AG10803 (cell line): ENCODE measurements around the gene HNRNPC.
A peak's percentile ranks its signal among the peaks of the same experiment; 100 is the strongest.

ENCODE experiments used
- DNase-seq: peaks from one replicate; pipeline ENCODE4 v3.0.0; 2010; ENCODE audit warnings: low read depth
- H3K4me3 ChIP-seq: 2 replicates; pipeline ENCODE4 v1.5.1; 2011; ENCODE audit warnings: mild to moderate bottlenecking, low read length, control low read depth
- CTCF ChIP-seq: conservative IDR thresholded peaks from 2 replicates; pipeline ENCODE4 v1.5.1; 2011; ENCODE audit warnings: mild to moderate bottlenecking, low read length, control low read depth, inconsistent platforms

Gene HNRNPC

GRCh38 chr14:21255385-21256101, 13.7 kb downstream of the HNRNPC start:
- peak; percentile 37 for DNase-seq
- no peak for TF ChIP-seq CTCF
- no peak overlapping the region for H3K4me3 ChIP-seq

GRCh38 chr14:21252149-21252548, 17.1 kb downstream of the HNRNPC start:
- no peak for DNase-seq
- no peak for TF ChIP-seq CTCF
- H3K4me3 ChIP-seq, result no peak overlapping the region

- no peak for DNase-seq
- no peak for TF ChIP-seq CTCF
- no peak overlapping the region for H3K4me3 ChIP-seq
These were observed 18.0 kb downstream of the HNRNPC start for GRCh38 chr14:21251215-21251614.

- no peak overlapping the region for H3K4me3 ChIP-seq
- no peak for TF ChIP-seq CTCF
- DNase-seq, result no peak
These were observed 20.4 kb downstream of the HNRNPC start for GRCh38 chr14:21248739-21249411.

GRCh38 chr14:21248338-21248737, 20.9 kb downstream of the HNRNPC start:
- DNase-seq, result no peak

GRCh38 chr14:21245813-21246212, 23.4 kb downstream of the HNRNPC start:
- H3K4me3 ChIP-seq, result no peak overlapping the region
- no peak for TF ChIP-seq CTCF
- no peak for DNase-seq

More at GRCh38 chr14:21248338-21248737, 20.9 kb downstream of the HNRNPC start:
- TF ChIP-seq CTCF, result no peak
- H3K4me3 ChIP-seq, result no peak overlapping the region

- peak; percentile 48 for DNase-seq
- H3K4me3 ChIP-seq, result no peak overlapping the region
- no peak for TF ChIP-seq CTCF
These were observed 24.7 kb downstream of the HNRNPC start for GRCh38 chr14:21244544-21244943.
